WERI-Rb-1 (cell line): Measurements from ENCODE around the gene KDM4C.

Source experiments
- DNase-seq: peaks from one replicate; pipeline ENCODE4 v3.0.0-alpha.2; 2020
- H3K27ac ChIP-seq: fragments of 250-450 bp; sonication (Bioruptor Pico); 2 replicates; pipeline ENCODE4 v1.5.1; 2020; ENCODE audit warnings: mild to moderate bottlenecking, moderate library complexity
- H3K27me3 ChIP-seq: fragments of 250-450 bp; sonication (Bioruptor Pico); 2 replicates; pipeline ENCODE4 v1.5.1; 2021; ENCODE audit warnings: mild to moderate bottlenecking, low read depth, moderate library complexity; ENCODE audit not compliant: insufficient read depth, severe bottlenecking
- H3K36me3 ChIP-seq: fragments of 250-450 bp; sonication (Bioruptor Pico); 2 replicates; pipeline ENCODE4 v1.5.1; 2020; ENCODE audit warnings: mild to moderate bottlenecking, moderate library complexity
- H3K4me3 ChIP-seq: 2 replicates; pipeline ENCODE4 v1.5.1; 2011; ENCODE audit warnings: low read depth, mild to moderate bottlenecking, control low read depth, low read length
- H3K9me3 ChIP-seq: fragments of 250-450 bp; sonication (Bioruptor Pico); 2 replicates; pipeline ENCODE4 v1.5.1; 2021; ENCODE audit warnings: mild to moderate bottlenecking, moderate library complexity; ENCODE audit not compliant: severe bottlenecking
- TF ChIP-seq, protein P1 (sequence below): IDR thresholded peaks from 2 replicates; pipeline ENCODE4 v1.5.1; 2011; ENCODE audit warnings: low read depth, mild to moderate bottlenecking, control low read depth, inconsistent platforms, low read length

KDM4C gene

DNA sequence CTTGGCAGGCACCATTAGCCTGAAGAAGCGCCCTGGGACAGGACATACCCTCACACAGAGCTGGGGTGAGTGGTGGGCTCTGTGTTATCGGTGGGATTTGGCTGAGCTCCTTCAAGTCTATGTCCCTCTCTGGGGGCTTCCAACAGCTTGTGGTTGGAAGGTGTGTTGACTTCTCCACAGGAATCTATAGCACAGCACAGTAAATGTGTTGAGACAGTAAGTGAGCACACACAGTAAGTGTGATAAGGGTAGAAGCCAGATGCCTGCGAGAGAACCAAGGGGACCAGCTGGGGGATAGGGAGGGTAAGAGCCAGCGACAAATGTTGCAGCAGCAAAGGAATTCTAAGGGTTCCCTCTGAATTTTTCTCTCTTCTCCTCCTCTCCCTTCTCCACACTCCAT, 448.0 kb downstream of the KDM4C start:
- no peak overlapping the region for H3K4me3 ChIP-seq
- TF ChIP-seq, protein P1, sequence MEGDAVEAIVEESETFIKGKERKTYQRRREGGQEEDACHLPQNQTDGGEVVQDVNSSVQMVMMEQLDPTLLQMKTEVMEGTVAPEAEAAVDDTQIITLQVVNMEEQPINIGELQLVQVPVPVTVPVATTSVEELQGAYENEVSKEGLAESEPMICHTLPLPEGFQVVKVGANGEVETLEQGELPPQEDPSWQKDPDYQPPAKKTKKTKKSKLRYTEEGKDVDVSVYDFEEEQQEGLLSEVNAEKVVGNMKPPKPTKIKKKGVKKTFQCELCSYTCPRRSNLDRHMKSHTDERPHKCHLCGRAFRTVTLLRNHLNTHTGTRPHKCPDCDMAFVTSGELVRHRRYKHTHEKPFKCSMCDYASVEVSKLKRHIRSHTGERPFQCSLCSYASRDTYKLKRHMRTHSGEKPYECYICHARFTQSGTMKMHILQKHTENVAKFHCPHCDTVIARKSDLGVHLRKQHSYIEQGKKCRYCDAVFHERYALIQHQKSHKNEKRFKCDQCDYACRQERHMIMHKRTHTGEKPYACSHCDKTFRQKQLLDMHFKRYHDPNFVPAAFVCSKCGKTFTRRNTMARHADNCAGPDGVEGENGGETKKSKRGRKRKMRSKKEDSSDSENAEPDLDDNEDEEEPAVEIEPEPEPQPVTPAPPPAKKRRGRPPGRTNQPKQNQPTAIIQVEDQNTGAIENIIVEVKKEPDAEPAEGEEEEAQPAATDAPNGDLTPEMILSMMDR, result no peak
- DNase-seq, result no peak
- no peaks in the 10 kb centered on the region for H3K9me3 ChIP-seq
- no peak overlapping the region for H3K27ac ChIP-seq
- H3K27me3 ChIP-seq, result no peaks in the 10 kb centered on the region
- H3K36me3 ChIP-seq, result no peaks in the 10 kb centered on the region

DNA sequence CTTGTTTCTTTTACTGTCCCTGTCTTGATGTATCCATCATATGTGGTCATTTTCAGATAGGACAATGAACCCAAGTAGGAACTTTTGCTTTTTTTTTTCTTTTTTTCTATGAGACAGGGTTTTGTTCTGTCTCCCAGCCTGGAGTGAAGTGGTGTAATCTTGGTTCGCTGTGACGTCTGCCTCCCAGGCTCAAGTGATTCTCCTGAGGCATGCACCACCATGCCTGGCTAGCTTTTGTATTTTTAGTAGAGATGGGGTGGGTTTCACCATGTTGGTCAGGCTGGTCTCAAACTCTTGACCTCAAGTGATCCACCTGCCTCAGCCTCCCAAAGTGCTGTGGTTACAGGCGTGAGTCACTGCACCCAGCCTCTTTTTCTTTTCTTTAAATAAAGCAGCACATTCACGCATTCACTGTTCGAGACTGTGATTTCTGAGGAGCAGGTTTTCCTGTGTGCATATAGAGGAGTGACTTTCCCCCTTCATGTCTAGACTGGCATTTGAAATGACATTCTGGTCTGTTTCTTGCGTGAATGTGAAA, 448.5 kb downstream of the KDM4C start:
- H3K4me3 ChIP-seq, result no peak overlapping the region
- no peak overlapping the region for H3K27ac ChIP-seq
- H3K36me3 ChIP-seq, result no peaks in the 10 kb centered on the region
- DNase-seq, result no peak
- H3K9me3 ChIP-seq, result no peaks in the 10 kb centered on the region
- H3K27me3 ChIP-seq, result no peaks in the 10 kb centered on the region
- TF ChIP-seq, protein P1, result no peak

DNA sequence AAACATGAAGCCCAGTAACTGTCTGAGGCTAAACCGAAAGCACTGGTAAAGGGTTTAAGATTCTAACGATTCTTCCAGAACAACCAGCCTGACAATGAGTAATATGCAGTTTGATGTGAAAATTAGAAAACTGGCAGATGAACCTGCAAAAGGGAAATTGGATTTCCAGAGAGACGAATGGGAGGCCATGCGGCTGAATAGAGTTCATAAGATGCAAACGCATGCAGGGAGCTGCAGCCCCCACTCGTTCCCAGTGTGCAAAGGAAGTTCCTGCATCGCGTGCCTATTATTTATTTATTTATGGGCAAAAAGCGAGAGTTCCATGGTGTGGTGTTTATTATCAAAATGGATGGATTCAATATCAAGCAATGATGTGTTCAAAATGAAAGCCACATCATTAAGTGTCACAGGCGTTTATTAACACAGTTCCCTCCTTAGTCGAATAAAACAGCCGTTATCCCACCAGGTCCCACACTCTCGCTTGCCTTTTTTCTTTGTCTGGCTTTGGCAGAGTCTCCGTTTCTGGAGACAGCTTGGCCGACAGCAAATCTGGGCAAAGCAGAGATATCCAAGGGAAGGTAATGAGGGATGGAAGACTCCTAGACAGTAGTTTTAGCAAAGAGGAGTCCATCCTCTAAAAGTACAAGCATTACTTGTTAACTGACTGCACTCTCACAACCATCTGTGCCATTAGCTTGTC, 451.4 kb downstream of the KDM4C start:
- H3K36me3 ChIP-seq, result no peaks in the 10 kb centered on the region
- DNase-seq, result no peak
- no peak overlapping the region for H3K4me3 ChIP-seq
- H3K27me3 ChIP-seq, result no peaks in the 10 kb centered on the region
- H3K27ac ChIP-seq, result no peak overlapping the region
- TF ChIP-seq, protein P1, result no peak
- H3K9me3 ChIP-seq, result no peaks in the 10 kb centered on the region

DNA sequence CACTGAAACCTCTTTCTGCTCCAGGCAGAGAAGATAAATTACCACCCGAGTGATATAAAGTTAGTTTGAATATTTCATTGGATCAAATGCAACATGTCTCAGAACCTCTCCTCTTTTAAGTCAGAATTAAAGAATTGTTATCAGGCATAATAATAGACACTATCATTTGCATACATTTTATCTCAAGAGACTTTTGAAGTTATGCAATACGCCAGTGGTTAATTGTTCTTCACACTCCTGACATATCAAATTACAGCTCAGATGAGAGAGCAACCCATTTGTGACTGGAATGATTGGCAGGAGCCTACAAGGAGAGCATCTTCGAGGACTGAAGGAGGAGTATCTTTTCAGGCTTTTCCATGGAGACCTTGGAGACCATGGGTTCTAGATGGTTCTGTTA, 452.2 kb downstream of the KDM4C start:
- TF ChIP-seq, protein P1, result no peak
- no peak for DNase-seq
- Histone ChIP-seq H3K9me3 (no peaks in the 10 kb centered on the region), H3K27ac (no peak overlapping the region), H3K27me3 (no peaks in the 10 kb centered on the region), H3K4me3 (no peak overlapping the region), H3K36me3 (no peaks in the 10 kb centered on the region)

DNA sequence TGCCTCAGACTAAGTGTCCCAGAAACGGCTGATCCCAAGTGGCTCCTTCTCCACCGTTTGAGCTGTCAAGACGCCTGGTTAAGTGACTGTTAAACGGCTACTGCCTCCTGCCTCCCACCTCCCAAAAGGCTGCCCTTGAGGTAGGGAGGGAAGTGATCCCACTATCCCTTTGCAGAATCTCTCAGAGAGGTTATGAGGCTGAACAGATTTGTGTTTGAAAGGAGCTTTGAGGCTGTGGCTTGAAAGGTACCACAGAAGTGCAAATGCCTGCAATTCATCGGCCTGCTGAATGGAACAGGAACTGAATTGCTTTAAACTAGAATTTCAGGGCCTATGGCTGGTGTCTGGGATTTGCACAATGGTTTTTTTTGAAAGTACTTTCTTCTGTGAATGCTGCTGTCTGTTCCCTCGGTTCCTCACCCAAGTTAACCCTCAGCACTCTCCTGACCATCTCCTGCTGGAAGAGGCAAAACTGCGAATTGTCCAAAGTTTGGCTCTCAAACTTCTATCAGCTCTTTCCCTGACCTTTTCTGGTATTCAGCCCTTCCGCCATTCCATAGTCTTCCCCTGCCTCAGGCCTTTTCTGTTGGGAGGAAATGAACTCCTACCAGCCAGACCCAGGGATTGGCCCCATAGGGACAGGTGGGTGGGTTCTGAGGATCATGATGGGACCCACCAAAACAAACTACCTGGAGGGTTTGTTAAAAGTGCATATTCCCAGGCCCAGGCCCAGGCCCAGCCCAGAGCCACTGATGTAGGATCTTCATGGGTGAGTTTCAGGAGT, 453.3 kb downstream of the KDM4C start:
- no peaks in the 10 kb centered on the region for H3K27me3 ChIP-seq
- no peak overlapping the region for H3K27ac ChIP-seq
- no peak for DNase-seq
- no peaks in the 10 kb centered on the region for H3K36me3 ChIP-seq
- no peak overlapping the region for H3K4me3 ChIP-seq
- no peaks in the 10 kb centered on the region for H3K9me3 ChIP-seq
- TF ChIP-seq, protein P1, result no peak
